NCI-H128 (cell line): ENCODE results near the gene WDR47.
"Not testable (repeated sequence)": the region's sequence is repeated elsewhere in the genome, so short reads cannot be mapped to it uniquely, and the experiment has no call there.

Experiments
- DNase-seq: peaks from one replicate; lab custom pipeline; 2025; ENCODE audit not compliant: unreplicated experiment; lab: John Stamatoyannopoulos, UW

WDR47 gene

DNA sequence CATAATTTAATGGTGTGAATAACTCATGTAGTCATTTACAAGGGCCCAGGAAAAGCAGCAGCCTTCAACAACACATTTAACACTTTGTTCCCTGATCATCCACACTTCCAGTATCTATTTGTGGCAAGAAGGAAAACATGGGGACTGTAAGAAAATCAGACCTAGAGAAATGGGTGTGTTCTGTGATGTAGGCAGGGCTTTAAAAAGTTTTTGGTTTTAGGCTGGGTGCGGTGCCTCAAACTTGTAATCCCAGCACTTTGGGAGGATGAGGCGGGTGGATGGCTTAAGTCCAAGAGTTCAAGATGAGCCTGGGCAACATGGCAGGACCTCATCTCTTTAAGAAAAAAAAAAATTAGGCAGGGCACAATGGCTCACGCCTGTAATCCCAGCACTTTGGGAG, 14.2 kb upstream of the WDR47 start:
- DNase-seq, result no peak

DNA sequence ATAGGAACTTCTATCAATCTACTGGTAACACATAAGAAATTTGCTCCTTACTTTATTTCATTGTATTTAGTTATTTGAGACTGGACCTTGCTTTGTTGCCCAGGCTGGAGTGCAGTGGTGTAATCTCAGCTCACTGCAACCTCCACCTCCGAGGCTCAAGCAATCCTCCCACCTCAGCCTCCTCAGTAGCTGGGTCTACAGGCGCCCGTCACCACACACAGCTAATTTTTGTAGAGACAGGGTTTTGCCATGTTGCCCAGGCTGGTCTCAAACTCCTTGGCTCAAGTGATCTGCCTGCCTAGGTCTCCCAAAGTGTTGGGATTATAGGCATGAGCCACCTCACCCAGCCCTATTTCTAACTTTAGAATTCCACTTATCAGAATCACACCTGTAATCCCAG, 10.2 kb upstream of the WDR47 start:
- not testable (repeated sequence) for DNase-seq

DNA sequence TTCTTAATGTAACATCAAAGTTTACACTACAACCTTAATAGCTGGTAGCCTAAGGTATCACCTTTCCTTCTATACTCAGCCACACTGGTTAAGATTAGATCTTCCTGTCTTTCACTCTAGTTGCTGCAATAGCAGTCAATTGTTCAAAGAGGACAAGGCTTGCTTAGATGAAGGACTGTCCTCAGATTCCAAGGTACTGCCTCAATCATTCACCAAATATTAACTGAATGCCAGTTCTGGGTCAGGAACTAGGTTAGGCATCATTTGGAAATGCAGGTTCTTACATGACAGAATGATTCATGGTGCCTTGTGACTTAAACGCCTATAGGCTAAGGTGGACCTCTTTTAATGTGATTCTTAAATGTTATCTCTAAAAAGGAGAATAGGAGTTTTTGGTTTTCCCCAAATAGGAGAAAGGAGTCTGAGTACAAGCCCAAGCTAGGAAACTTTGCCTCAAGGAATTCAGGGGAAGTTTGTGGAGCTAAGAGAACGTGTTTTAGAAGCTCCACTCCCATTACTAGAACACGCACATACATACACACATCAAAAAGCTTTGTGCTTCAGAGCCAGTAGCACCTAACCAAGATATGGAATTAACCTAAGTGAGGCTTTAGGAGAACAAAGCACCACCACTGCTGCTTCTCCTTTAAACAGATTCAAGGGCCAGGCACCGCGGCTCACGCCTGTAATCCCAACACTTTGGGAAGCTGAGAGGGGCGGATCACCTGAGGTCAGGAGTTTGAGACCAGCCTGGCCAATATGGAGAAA, 8.5 kb upstream of the WDR47 start:
- DNase-seq, result no peak

GRCh38 chr1:109048335-109048734, 6.4 kb upstream of the WDR47 start:
- no peak for DNase-seq

DNA sequence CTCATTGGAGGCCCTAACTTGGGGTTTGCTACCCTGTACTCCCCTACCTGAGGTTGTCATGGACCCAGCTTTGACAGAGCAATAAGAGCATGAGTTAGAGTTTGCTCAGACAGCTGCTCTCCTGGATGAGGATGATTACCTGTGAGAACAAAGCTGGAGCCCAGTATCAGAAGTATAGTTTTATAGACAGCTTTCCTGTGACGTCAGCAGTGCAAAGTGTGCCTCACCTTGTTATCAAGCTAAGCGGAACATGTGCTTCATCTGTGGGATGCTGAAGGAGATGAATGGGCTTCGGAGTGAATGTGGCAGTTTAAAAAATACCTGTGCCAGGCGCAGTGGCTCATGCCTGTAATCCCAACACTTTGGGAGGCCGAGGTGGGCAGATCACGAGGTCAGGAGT, 5.4 kb upstream of the WDR47 start:
- no peak for DNase-seq

DNA sequence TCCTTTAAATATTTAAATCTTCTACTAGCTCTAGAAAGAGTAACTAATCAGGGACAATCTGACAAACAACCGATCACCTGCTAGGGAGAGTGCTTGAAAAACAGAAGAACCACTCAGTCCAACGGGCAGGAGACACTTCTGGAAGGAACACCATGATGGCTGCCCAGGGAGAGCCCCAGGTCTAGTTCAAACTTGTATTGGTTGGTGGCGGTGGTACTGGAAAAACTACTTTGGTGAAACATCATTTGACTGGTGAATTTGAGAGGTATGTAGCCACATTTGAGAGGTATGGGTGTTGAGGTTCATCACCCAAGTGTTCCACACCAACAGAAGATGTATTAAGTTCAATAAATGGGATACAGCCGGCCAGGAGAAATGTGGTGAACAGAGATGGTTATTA, 4.8 kb upstream of the WDR47 start:
- no peak for DNase-seq

GRCh38 chr1:109045595-109045994, 3.7 kb upstream of the WDR47 start:
- DNase-seq, result no peak

GRCh38 chr1:109040989-109041620, 797 bp downstream of the WDR47 start:
- DNase-seq, result peak; percentile 24

GRCh38 chr1:109040627-109040988, 1.3 kb downstream of the WDR47 start:
- DNase-seq, result no peak

GRCh38 chr1:109034382-109034781, 7.5 kb downstream of the WDR47 start:
- no peak for DNase-seq

GRCh38 chr1:109029493-109029892, 12.4 kb downstream of the WDR47 start:
- DNase-seq, result not testable (repeated sequence)

DNA sequence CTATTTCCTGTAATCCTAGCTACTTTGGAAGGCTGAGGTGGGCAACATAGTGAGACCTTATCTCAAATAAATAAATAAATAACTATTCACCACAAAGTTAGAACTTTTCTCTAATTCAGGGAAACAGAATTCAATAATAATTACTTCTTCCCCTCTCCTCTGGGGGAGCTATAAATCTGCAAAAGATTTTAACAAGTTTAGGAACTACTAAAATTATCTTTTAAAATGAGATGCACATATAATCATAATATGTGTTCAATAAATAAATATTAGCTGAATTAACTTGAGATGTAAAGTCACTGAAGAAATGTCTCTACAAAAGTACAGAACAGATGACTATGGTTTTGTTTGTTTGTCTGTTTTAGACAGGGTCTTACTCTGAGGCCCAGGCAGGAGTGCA, 14.1 kb downstream of the WDR47 start:
- DNase-seq, result no peak

DNA sequence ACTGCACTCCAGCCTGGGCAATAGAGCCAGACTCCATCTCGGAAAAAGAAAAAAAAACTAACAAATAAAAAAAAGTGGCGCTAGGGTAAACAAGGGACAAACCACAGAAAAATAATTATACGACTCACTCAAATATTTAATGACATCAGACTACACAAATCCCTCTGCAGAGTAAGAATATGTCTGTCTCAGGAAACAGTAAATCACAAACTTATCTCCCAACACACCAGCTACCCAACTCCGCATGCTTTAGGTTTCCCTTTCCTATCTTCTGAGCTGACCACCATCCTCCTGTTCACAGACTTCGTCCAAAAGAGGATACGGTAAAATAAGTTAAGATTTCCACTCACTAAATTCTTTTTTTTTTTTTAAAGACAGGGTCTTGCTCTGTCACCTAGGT, 16.2 kb downstream of the WDR47 start:
- DNase-seq, result no peak

DNA sequence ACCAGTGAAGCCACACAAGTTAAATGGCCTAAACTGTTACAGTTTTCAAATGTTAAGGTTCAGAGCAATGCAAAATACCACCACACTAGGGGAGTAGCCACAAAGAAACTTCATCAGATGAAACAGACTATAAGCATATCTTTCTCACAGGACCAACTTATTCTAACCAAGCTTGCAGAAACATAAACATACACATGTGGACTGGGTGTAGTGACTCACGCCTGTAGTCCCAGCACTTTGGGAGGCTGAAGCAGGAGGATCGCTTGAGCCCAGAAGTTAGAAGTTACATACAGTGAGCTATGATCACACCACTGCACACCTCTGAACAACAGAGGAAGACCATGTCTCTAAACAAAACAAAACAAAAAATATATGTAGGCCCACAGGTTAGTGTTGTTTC, 17.3 kb downstream of the WDR47 start:
- no peak for DNase-seq

DNA sequence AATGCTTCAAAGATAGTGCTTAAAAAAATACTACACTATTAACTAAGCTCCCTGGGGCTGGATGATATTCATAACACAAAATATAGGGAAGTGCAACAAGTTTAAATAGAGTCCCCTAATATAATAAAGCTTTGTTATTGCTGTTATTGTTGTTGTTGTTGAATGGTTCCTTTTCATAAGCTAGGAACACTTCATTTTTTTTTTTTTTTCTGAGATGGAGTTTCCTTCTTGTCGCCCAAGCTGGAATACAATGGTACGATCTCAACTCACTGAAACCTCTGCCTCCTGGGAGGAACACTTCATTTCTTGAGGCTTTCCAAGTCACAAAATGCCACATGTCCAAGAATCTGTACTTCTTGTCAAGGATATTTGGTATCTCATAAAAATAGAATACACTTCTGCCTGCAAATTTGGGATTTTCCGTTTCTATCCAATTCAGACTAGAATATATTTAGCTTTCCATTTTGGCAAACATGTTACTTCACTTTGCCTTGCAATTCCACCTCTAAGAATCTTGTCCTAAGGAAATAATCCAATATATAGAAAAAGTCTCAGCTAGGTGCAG, 21.1 kb downstream of the WDR47 start:
- no peak for DNase-seq

GRCh38 chr1:109017719-109018118, 24.2 kb downstream of the WDR47 start:
- DNase-seq, result not testable (repeated sequence)

- DNase-seq, result no peak
Observed at GRCh38 chr1:109017134-109017533, 24.8 kb downstream of the WDR47 start.

- DNase-seq, result no peak
Observed at GRCh38 chr1:109011335-109011734, 30.6 kb downstream of the WDR47 start.

DNA sequence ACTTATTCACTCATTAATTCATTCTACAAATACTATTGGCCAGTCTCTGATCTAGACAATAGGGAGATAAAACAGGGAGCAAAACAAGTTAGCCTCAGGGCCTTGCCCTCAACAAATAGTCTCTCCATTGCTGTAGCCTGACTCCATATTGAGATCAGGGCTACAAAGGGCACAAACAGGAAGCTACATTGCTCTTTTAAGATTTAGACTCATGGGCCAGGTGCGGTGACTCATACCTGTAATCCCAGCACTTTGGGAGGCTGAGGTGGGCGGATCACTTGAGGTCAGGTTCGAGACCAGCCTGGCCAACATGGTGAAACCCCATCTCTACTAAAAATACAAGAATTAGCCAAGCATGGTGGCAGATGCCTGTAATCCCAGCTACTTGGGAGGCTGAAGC, 45.3 kb downstream of the WDR47 start:
- not testable (repeated sequence) for DNase-seq

GRCh38 chr1:108983114-108983513, 58.8 kb downstream of the WDR47 start:
- no peak for DNase-seq

- no peak for DNase-seq
Observed at GRCh38 chr1:108976658-108977057, 65.2 kb downstream of the WDR47 start.

- no peak for DNase-seq
Observed at GRCh38 chr1:108972951-108973350, 69.0 kb downstream of the WDR47 start.

GRCh38 chr1:108969346-108969745, 72.6 kb downstream of the WDR47 start:
- DNase-seq, result no peak
